B cell (primary cell): ENCODE measurements around the gene PANX3. TPM values are rescaled to one million over a fixed set of nuclear protein-coding genes. Genes with fewer than 3 reads are reported as not detected.

ENCODE experiments used
- ATAC-seq: fragments of 200-7000 bp; cut with Tn5 transposase; one replicate; pipeline ENCODE4 v1.10.0; 2021; ENCODE audit warnings: low read depth, mild to moderate bottlenecking, moderate number of reproducible peaks, moderate library complexity
- CTCF ChIA-PET: fragments of 350-600 bp; sonication (Branson Sonifier 250); formaldehyde crosslinking; loops from one replicate; lab custom pipeline; 2021; ENCODE audit warnings: antibody characterized with exemption, inconsistent platforms; lab: Charles Lee
- POLR2A ChIA-PET: fragments of 350-600 bp; sonication (Branson Sonifier 250); formaldehyde crosslinking; loops from one replicate; lab custom pipeline; 2021; ENCODE audit warnings: antibody characterized with exemption; lab: Charles Lee
- DNase-seq: peaks from one replicate; pipeline ENCODE4 v3.0.0; 2013
- H2AFZ ChIP-seq: 2 replicates; pipeline ENCODE4 v1.6.1; 2012; ENCODE audit warnings: mild to moderate bottlenecking, low read depth, low read length; ENCODE audit not compliant: insufficient read depth, poor library complexity, severe bottlenecking
- H3K27ac ChIP-seq, 2 donors: 1 replicate in 1 of 2; 2 replicates in 1 of 2; pipeline ENCODE4 v1.5.1; 2012 to 2013; ENCODE audit warnings: low read length in 2 of 2, mild to moderate bottlenecking in 2 of 2, moderate library complexity in 1 of 2
- H3K27me3 ChIP-seq, 4 experiments: fragments of 200-600 bp in 1 of 4; sonication (generic) in 1 of 4; replicated peaks in 1 of 4; 1 replicate in 2 of 4; 2 replicates in 2 of 4; pipeline versions ENCODE4 v1.6.1 to v1.7.0; 2013 to 2016; ENCODE audit warnings: low read length in 3 of 4, mild to moderate bottlenecking in 2 of 4, mixed read lengths in 1 of 4, moderate library complexity in 1 of 4; ENCODE audit not compliant: insufficient read depth in 4 of 4, control insufficient read depth in 3 of 4; ENCODE audit errors: control extremely low read depth in 1 of 4
- H3K36me3 ChIP-seq, 2 experiments: replicated peaks in 1 of 2; 1 replicate in 1 of 2; 2 replicates in 1 of 2; pipeline versions ENCODE4 v1.6.1 to v1.7.1; 2013; ENCODE audit warnings: low read length in 1 of 2; ENCODE audit not compliant: insufficient read depth in 2 of 2, control insufficient read depth in 1 of 2; ENCODE audit errors: control extremely low read depth in 1 of 2, extremely low read depth in 1 of 2
- H3K4me1 ChIP-seq, 2 donors: fragments of 200-600 bp in 1 of 2; sonication (generic) in 1 of 2; 1 replicate in 1 of 2; 2 replicates in 1 of 2; pipeline versions ENCODE4 v1.5.1 to v1.6.1; 2013 to 2017; ENCODE audit warnings: low read length in 2 of 2; ENCODE audit not compliant: control insufficient read depth in 2 of 2, insufficient read depth in 2 of 2
- H3K4me2 ChIP-seq: replicated peaks from 2 replicates; pipeline ENCODE3; 2012; ENCODE audit warnings: mild to moderate bottlenecking, low read depth, low read length; ENCODE audit not compliant: poor library complexity, severe bottlenecking
- H3K4me3 ChIP-seq, 5 experiments: fragments of 200-600 bp in 1 of 5; sonication (generic) in 1 of 5; 1 replicate in 3 of 5; 2 replicates in 2 of 5; pipeline versions ENCODE4 v1.5.1 to v1.7.0; 2011 to 2016; ENCODE audit warnings: low read length in 4 of 5, mild to moderate bottlenecking in 4 of 5, low read depth in 2 of 5, control low read depth in 1 of 5, moderate library complexity in 1 of 5; ENCODE audit not compliant: insufficient read depth in 1 of 5; ENCODE audit errors: control extremely low read depth in 1 of 5, extremely low read depth in 1 of 5
- H3K79me2 ChIP-seq: fragments of 200-600 bp; sonication (generic); one replicate; pipeline ENCODE4 v1.6.0; 2016; ENCODE audit warnings: low read length; ENCODE audit not compliant: control insufficient read depth, insufficient read depth
- H3K9ac ChIP-seq: fragments of 200-600 bp; sonication (generic); 2 replicates; pipeline ENCODE4 v1.6.1; 2017; ENCODE audit warnings: mild to moderate bottlenecking, low read length, moderate library complexity
- H3K9me3 ChIP-seq, 3 donors: one replicate each; pipeline versions ENCODE4 v1.6.1 to v1.7.1; 2013; ENCODE audit warnings: low read length in 2 of 3; ENCODE audit not compliant: control insufficient read depth in 2 of 3, insufficient read depth in 1 of 3; ENCODE audit errors: control extremely low read depth in 1 of 3
- H4K20me1 ChIP-seq: 2 replicates; pipeline ENCODE4 v1.6.0; 2012; ENCODE audit warnings: mild to moderate bottlenecking, low read length; ENCODE audit not compliant: insufficient read depth, control insufficient read depth, poor library complexity, severe bottlenecking
- H3K27ac Mint-ChIP-seq: one replicate; pipeline ENCODE4 v1.8.0; 2021; ENCODE audit warnings: mixed read lengths
- H3K27me3 Mint-ChIP-seq: one replicate; pipeline ENCODE4 v1.8.0; 2021; ENCODE audit warnings: mixed read lengths
- H3K4me1 Mint-ChIP-seq: one replicate; pipeline ENCODE4 v1.8.0; 2021; ENCODE audit warnings: mixed read lengths
- H3K4me3 Mint-ChIP-seq: one replicate; pipeline ENCODE4 v1.8.0; 2021; ENCODE audit warnings: mixed read lengths
- H3K9me3 Mint-ChIP-seq: one replicate; pipeline ENCODE4 v1.8.0; 2022; ENCODE audit warnings: mixed read lengths; ENCODE audit not compliant: insufficient read depth
- CTCF ChIP-seq: fragments of 200-600 bp; IDR thresholded peaks from one replicate; pipeline ENCODE4 v1.8.0; 2022; ENCODE audit warnings: antibody characterized with exemption, mild to moderate bottlenecking
- EZH2 ChIP-seq: IDR thresholded peaks from 2 replicates; pipeline ENCODE4 v1.6.1; 2012; ENCODE audit warnings: borderline replicate concordance, low read depth, mild to moderate bottlenecking, moderate library complexity, low read length; ENCODE audit not compliant: insufficient read depth, poor library complexity, severe bottlenecking
- WGBS: methylation state at CpG from one replicate; pipeline ENCODE4 v1.1.5; 2013; ENCODE audit warnings: missing lambda C conversion rate; ENCODE audit not compliant: insufficient coverage; 5-methylcytosine and 5-hydroxymethylcytosine counted together
- intact Hi-C: fragments of 100-400 bp; cut with micrococcal nuclease; formaldehyde crosslinking; loops from one replicate; pipeline ENCODE4 v1.10.0; 2022
- polyA plus RNA-seq: library from polyadenylated mRNA; depleted of rRNA; stranded (reverse); fragments of >200 nt; gene quantifications from 2 replicates; pipeline ENCODE4 v1.2.3, GENCODE V29; 2012
- total RNA-seq, 2 donors: library from RNA; stranded (reverse); fragments of 120-200 nt in 1 of 2; gene quantifications; 1 replicate in 1 of 2; 2 replicates in 1 of 2; pipeline versions ENCODE4 v1.2.3 to v1.2.4, GENCODE V29; 2013 to 2022

The PANX3 gene
- total and polyA plus RNA-seq, 2 donors (not counting 1 experiment from before 2014, with no cell fraction given): not detected

GRCh38 chr11:124610295-124610694 lies 933 bp upstream of the PANX3 start:
- no peak for ATAC-seq

GRCh38 chr11:124612045-124612444 lies 817 bp downstream of the PANX3 start:
- ChIA-PET POLR2A (no interaction called here), CTCF (interaction anchor here (0.9 kb wide), 1 partner anchor 12 kb away, joined by 5 read pairs; no protein-coding TSS in a partner anchor)
- H3K36me3 ChIP-seq: no peaks in the 10 kb centered on the region
- Mint-ChIP-seq H3K4me3 (no peak overlapping the region), H3K27me3 (peaks cover 21% of the 10 kb centered on the region), H3K4me1 (no peaks in the 10 kb centered on the region), H3K9me3 (no peaks in the 10 kb centered on the region), H3K27ac (no peak overlapping the region)
- ATAC-seq: no peak
- H3K9me3 ChIP-seq: no peaks in the 10 kb centered on the region
- intact Hi-C loops: no loop called here
- H4K20me1 ChIP-seq: no peaks in the 10 kb centered on the region
- no CpG with 5 or more reads among the region's 3 CpGs for WGBS
- no peaks in the 10 kb centered on the region for H3K4me1 ChIP-seq
- peaks cover 0 to 6% (median 0%) of the 10 kb centered on the region in 4 experiments for H3K27me3 ChIP-seq
- H3K4me3 ChIP-seq: no peak overlapping the region
- TF ChIP-seq EZH2 (no peak), CTCF (no peak)
- no peak overlapping the region for H3K27ac ChIP-seq
- no peaks in the 10 kb centered on the region for H3K79me2 ChIP-seq
- no peak overlapping the region for H3K4me2 ChIP-seq
- H3K9ac ChIP-seq: no peak overlapping the region
- DNase-seq: no peak
- no peak overlapping the region for H2AFZ ChIP-seq

More at GRCh38 chr11:124610295-124610694, 933 bp upstream of the PANX3 start:
- Mint-ChIP-seq H3K9me3 (no peaks in the 10 kb centered on the region), H3K27ac (no peak overlapping the region), H3K27me3 (peaks cover 18% of the 10 kb centered on the region), H3K4me3 (no peak overlapping the region), H3K4me1 (peaks cover 3% of the 10 kb centered on the region)
- Histone ChIP-seq H3K4me2 (no peak overlapping the region), H2AFZ (no peak overlapping the region), H3K79me2 (no peaks in the 10 kb centered on the region), H3K4me3 (no peak overlapping the region), H3K27me3 (no peaks in the 10 kb centered on the region), H3K9ac (no peak overlapping the region), H4K20me1 (no peaks in the 10 kb centered on the region), H3K27ac (no peak overlapping the region), H3K36me3 (no peaks in the 10 kb centered on the region), H3K9me3 (no peaks in the 10 kb centered on the region), H3K4me1 (peaks cover 3% of the 10 kb centered on the region in 2 donors)
- DNase-seq: no peak
- ChIA-PET CTCF (interaction anchor here (1.0 to 1.1 kb wide), 2 partner anchors 9 to 12 kb away, joined by 3 to 4 read pairs; partner anchors contain the start of gene TBRG1), POLR2A (interaction anchor here (0.6 kb wide), 1 partner anchor 12 kb away, joined by 3 read pairs; the partner anchor contains the start of gene TBRG1)
- no CpG with 5 or more reads among the region's 2 CpGs for WGBS
- intact Hi-C loops: no loop called here
- TF ChIP-seq EZH2: no peak
- no peak for TF ChIP-seq CTCF
